ENCODE measurements around the gene GALNT18. TPM values are rescaled to one million over a fixed set of nuclear protein-coding genes. Genes with fewer than 3 reads are reported as not detected.

Gene GALNT18
- total RNA-seq, 2 experiments from 2014 or later, result 2.4 to 2.7 TPM

DNA sequence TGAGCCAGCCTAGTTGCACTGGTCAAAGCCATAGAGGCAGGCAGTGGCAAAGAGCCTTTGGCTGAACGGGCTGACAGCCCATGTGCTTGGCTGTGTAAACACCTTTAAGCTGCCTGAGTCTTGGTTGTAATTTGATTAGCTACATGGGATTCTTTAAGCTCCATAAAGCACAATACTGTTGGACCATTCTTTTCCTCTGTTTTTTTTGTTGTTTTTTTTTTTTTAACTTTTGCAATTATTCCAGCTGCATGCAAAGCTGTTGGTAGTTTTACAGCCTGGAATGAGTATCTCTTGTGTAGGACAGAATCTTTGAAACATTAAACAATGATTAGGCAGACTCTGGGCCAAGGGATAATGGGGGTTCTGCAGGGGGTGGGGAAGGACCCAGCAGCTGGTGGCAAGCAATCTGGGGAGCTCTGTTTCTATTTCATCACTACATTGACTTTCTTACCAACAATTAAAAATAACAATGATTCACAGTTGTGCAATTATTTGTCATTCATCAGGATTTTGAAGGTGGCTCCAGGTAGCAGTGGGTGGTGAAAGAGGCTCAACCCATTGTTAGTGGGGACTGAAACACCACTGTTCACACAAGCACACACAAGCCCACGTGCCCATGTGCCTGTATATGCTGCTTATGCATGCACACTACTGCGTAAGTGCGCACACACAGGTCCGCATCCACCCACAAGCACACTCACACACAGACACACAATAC lies 199.2 kb downstream of the GALNT18 start:
- Mint-ChIP-seq H3K4me1 (ENCODE audit: low read depth) (no peaks in the 10 kb centered on the region), H3K27me3 (peaks cover 3% of the 10 kb centered on the region), H3K36me3 (no peaks in the 10 kb centered on the region), H3K27ac (no peak overlapping the region), H3K9me3 (no peaks in the 10 kb centered on the region), H3K4me3 (no peak overlapping the region)
- POLR2A ChIA-PET, result no interaction called here
- no peak for DNase-seq
- intact Hi-C loops (cut with micrococcal nuclease), result no loop called here
- CTCF ChIA-PET, result no interaction called here

- peaks cover 5% of the 10 kb centered on the region for H3K27me3 Mint-ChIP-seq
- no peak overlapping the region for H3K4me3 Mint-ChIP-seq
- no peaks in the 10 kb centered on the region for H3K9me3 Mint-ChIP-seq
- no peak for DNase-seq
- no peak overlapping the region for H3K27ac Mint-ChIP-seq
- peaks cover under 1% of the 10 kb centered on the region for H3K4me1 Mint-ChIP-seq (ENCODE audit: low read depth)
- CTCF ChIA-PET, result no interaction called here
- intact Hi-C loops (cut with micrococcal nuclease), result no loop called here
- POLR2A ChIA-PET, result no interaction called here
- no peaks in the 10 kb centered on the region for H3K36me3 Mint-ChIP-seq
Measured at GRCh38 chr11:11421509-11421908, 200.3 kb downstream of the GALNT18 start.

- Mint-ChIP-seq H3K27me3 (peaks cover 7% of the 10 kb centered on the region), H3K27ac (no peak overlapping the region), H3K9me3 (no peaks in the 10 kb centered on the region), H3K36me3 (no peaks in the 10 kb centered on the region), H3K4me1 (ENCODE audit: low read depth) (peaks cover 2% of the 10 kb centered on the region), H3K4me3 (no peak overlapping the region)
- intact Hi-C loops (cut with micrococcal nuclease), result no loop called here
- POLR2A ChIA-PET, result no interaction called here
- CTCF ChIA-PET, result no interaction called here
- no peak for DNase-seq
Measured at GRCh38 chr11:11420899-11421285, 200.9 kb downstream of the GALNT18 start.

DNA sequence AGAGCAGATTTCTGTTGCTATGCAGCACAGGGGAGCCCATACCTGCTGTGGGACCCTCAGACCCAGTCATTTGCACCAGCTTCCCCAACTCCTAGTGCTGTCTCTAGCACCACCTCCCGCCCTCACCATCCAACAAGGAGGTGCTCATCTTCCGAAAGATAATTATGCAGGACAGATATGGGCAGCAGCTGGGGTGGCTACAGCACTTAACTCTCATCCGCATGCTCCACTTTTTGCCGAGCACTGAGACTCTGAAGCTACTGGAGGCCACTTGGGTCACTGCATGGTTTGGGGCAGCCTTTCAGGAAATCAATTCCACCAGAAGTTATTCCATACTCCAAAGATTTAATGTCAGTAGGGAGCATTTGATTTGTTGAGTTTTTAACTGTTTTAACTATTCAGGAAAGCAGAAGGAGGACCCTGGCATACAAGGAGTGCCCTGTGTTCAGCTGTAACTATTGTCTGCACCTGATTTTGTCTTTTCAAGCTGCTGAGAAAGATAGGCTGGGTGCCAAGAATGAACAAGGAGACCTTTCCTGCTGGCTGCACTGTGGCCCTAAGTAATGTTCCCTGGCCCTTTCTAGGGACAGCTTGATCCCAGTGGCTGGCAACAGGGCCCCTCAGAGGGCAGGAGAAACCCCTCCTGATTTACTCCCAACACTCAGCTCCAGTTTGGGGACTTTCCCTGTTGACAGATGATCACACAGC lies 201.5 kb downstream of the GALNT18 start:
- POLR2A ChIA-PET, result no interaction called here
- CTCF ChIA-PET, result no interaction called here
- no peaks in the 10 kb centered on the region for H3K9me3 Mint-ChIP-seq
- peaks cover 9% of the 10 kb centered on the region for H3K27me3 Mint-ChIP-seq
- intact Hi-C loops (cut with micrococcal nuclease), result no loop called here
- H3K4me1 Mint-ChIP-seq (ENCODE audit: low read depth), result peaks cover 2% of the 10 kb centered on the region
- no peak for DNase-seq
- no peaks in the 10 kb centered on the region for H3K36me3 Mint-ChIP-seq
- H3K4me3 Mint-ChIP-seq, result no peak overlapping the region
- no peak overlapping the region for H3K27ac Mint-ChIP-seq

- intact Hi-C loops (cut with micrococcal nuclease), result no loop called here
- Mint-ChIP-seq H3K36me3 (no peaks in the 10 kb centered on the region), H3K9me3 (no peaks in the 10 kb centered on the region), H3K27me3 (peaks cover 12% of the 10 kb centered on the region), H3K4me1 (ENCODE audit: low read depth) (peaks cover 2% of the 10 kb centered on the region), H3K27ac (no peak overlapping the region), H3K4me3 (no peak overlapping the region)
- POLR2A ChIA-PET, result no interaction called here
- CTCF ChIA-PET, result no interaction called here
- no peak for DNase-seq
Measured at GRCh38 chr11:11419747-11420146, 202.1 kb downstream of the GALNT18 start.

GRCh38 chr11:11416917-11417316 lies 204.9 kb downstream of the GALNT18 start:
- no peaks in the 10 kb centered on the region for H3K36me3 Mint-ChIP-seq
- intact Hi-C loops (cut with micrococcal nuclease), result no loop called here
- no peak for DNase-seq
- peaks cover 12% of the 10 kb centered on the region for H3K27me3 Mint-ChIP-seq
- no peaks in the 10 kb centered on the region for H3K9me3 Mint-ChIP-seq
- no peak overlapping the region for H3K27ac Mint-ChIP-seq
- H3K4me1 Mint-ChIP-seq (ENCODE audit: low read depth), result peaks cover 2% of the 10 kb centered on the region
- POLR2A ChIA-PET, result no interaction called here
- CTCF ChIA-PET, result no interaction called here
- H3K4me3 Mint-ChIP-seq, result no peak overlapping the region

GRCh38 chr11:11416502-11416901 lies 205.3 kb downstream of the GALNT18 start:
- H3K27ac Mint-ChIP-seq, result no peak overlapping the region
- H3K4me3 Mint-ChIP-seq, result no peak overlapping the region
- no peak for DNase-seq
- H3K9me3 Mint-ChIP-seq, result no peaks in the 10 kb centered on the region
- intact Hi-C loops (cut with micrococcal nuclease), result no loop called here
- CTCF ChIA-PET, result no interaction called here
- POLR2A ChIA-PET, result no interaction called here
- peaks cover 2% of the 10 kb centered on the region for H3K4me1 Mint-ChIP-seq (ENCODE audit: low read depth)
- H3K36me3 Mint-ChIP-seq, result no peaks in the 10 kb centered on the region
- H3K27me3 Mint-ChIP-seq, result peaks cover 12% of the 10 kb centered on the region

- peaks cover 2% of the 10 kb centered on the region for H3K4me1 Mint-ChIP-seq (ENCODE audit: low read depth)
- no peak overlapping the region for H3K27ac Mint-ChIP-seq
- intact Hi-C loops (cut with micrococcal nuclease), result no loop called here
- H3K27me3 Mint-ChIP-seq, result peaks cover 12% of the 10 kb centered on the region
- CTCF ChIA-PET, result no interaction called here
- H3K4me3 Mint-ChIP-seq, result no peak overlapping the region
- POLR2A ChIA-PET, result no interaction called here
- H3K9me3 Mint-ChIP-seq, result no peaks in the 10 kb centered on the region
- no peaks in the 10 kb centered on the region for H3K36me3 Mint-ChIP-seq
- no peak for DNase-seq
Measured at GRCh38 chr11:11415901-11416300, 205.9 kb downstream of the GALNT18 start.

- Mint-ChIP-seq H3K4me3 (no peak overlapping the region), H3K27ac (no peak overlapping the region), H3K4me1 (ENCODE audit: low read depth) (peaks cover 2% of the 10 kb centered on the region), H3K36me3 (no peaks in the 10 kb centered on the region), H3K9me3 (no peaks in the 10 kb centered on the region), H3K27me3 (peaks cover 15% of the 10 kb centered on the region)
- ChIA-PET CTCF (no interaction called here), POLR2A (no interaction called here)
- intact Hi-C loops (cut with micrococcal nuclease), result no loop called here
- no peak for DNase-seq
Measured at GRCh38 chr11:11414996-11415395, 206.8 kb downstream of the GALNT18 start.

DNA sequence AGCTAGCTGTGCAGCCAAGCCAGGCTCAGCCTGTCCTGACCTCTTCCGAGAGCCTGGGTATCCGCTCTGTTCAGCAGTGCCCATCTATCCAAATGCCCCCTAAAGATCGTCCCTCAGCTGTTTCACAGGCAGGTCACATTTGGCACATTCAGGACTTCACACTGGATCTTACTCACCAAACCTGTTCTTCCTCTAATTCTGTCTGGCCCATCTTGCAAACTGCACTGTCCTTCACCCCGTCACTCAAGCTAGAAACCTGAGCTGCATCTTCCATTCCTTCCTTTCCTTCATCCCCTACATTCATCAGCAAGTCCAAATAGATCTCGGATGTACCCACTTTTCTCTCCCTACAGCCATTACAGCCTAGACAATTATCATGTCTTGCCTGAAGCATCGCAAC lies 208.0 kb downstream of the GALNT18 start:
- peaks cover 2% of the 10 kb centered on the region for H3K4me1 Mint-ChIP-seq (ENCODE audit: low read depth)
- intact Hi-C loops (cut with micrococcal nuclease), result no loop called here

DNA sequence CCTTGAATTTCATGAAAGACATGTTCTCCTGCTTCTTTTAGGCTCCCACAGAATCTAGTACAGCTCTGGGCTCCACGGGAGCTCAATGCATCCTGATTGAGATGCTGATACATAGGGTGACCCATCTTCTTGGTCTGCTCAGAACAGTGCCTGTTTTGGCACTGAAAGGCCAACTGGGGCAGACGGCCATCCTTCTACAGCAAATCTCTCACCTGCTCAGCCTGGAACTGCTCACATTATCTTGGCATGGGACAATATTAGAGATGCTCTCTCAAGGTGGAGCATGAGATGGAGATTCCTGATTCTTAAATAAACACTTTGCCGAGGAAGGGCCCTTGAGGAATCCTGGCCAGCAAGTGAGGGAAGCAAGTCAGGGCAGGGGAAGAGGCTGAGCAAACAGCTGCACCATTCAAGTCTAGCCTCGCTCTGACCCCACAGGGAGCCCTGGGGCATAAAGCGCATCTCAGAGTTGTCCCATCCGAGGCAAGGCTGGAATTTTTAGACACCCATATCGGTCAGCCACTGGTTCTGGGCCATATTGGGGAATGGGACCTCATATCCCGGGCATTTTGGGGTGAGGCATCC lies 210.3 kb downstream of the GALNT18 start:
- CTCF ChIA-PET, result no interaction called here
- Mint-ChIP-seq H3K9me3 (no peaks in the 10 kb centered on the region), H3K27me3 (peaks cover 13% of the 10 kb centered on the region), H3K36me3 (no peaks in the 10 kb centered on the region), H3K4me3 (no peak overlapping the region), H3K27ac (no peak overlapping the region), H3K4me1 (ENCODE audit: low read depth) (peaks cover under 1% of the 10 kb centered on the region)
- intact Hi-C loops (cut with micrococcal nuclease), result no loop called here
- POLR2A ChIA-PET, result no interaction called here
- no peak for DNase-seq

More for the DNA sequence above, 208.0 kb downstream of the GALNT18 start:
- Mint-ChIP-seq H3K36me3 (no peaks in the 10 kb centered on the region), H3K4me3 (no peak overlapping the region), H3K9me3 (no peaks in the 10 kb centered on the region), H3K27ac (no peak overlapping the region), H3K27me3 (peaks cover 15% of the 10 kb centered on the region)
- no peak for DNase-seq
- ChIA-PET POLR2A (no interaction called here), CTCF (no interaction called here)

DNA sequence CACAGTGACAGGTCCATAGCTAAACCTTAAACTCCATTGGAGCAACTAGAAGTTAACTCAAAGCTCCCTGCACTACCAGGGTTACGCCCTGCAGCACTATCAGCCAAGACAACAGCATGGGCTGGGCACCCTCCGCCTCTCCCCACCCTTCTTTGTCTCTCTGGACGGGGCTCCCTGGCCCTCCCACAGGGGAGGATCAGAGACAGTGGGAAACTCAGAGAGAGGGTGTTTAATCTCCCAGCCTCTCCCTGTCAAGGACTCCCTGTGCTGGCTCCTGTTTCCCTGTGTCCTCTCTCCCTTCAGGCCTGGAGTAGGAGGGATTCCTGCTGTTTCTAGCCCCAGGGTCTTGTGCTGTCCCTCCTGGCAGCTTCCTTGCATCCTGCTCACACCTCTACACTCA lies 211.9 kb downstream of the GALNT18 start:
- Mint-ChIP-seq H3K27ac (no peak overlapping the region), H3K4me3 (no peak overlapping the region), H3K27me3 (peaks cover 10% of the 10 kb centered on the region), H3K36me3 (no peaks in the 10 kb centered on the region), H3K9me3 (no peaks in the 10 kb centered on the region), H3K4me1 (ENCODE audit: low read depth) (no peaks in the 10 kb centered on the region)
- ChIA-PET CTCF (interaction anchor here (0.6 kb wide), 1 partner anchor 37 kb away, joined by 3 read pairs; no protein-coding TSS in a partner anchor), POLR2A (no interaction called here)
- no peak for DNase-seq
- intact Hi-C loops (cut with micrococcal nuclease), result loop anchor here (5.0 kb wide), 1 partner anchor 377 kb away; no protein-coding TSS in a partner anchor

DNA sequence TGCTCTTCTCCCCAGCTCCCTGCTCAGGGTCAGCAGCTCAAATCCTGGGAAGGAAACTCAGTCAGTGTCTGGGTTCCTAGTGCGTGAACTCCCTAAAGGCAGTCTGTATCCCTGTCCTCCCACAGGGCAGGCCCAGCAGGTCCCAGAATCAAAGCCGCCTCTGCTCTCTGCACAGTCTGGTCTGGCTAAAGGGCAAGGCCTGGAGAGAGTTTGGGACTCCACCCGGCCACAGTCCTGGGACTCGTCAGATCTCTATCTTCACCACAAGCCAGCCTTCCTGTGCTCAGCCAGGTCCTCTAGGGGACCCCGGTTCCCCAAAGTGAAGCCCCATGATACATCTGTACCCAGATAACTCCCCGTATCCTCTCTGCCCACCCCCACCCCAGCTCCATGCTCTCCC lies 212.6 kb downstream of the GALNT18 start:
- ChIA-PET POLR2A (no interaction called here), CTCF (interaction anchor here (0.6 kb wide), 1 partner anchor 36 kb away, joined by 3 read pairs; no protein-coding TSS in a partner anchor)
- H3K4me1 Mint-ChIP-seq (ENCODE audit: low read depth), result no peaks in the 10 kb centered on the region
- no peak for DNase-seq
- H3K27me3 Mint-ChIP-seq, result peaks cover 9% of the 10 kb centered on the region
- H3K36me3 Mint-ChIP-seq, result no peaks in the 10 kb centered on the region
- H3K27ac Mint-ChIP-seq, result no peak overlapping the region
- no peak overlapping the region for H3K4me3 Mint-ChIP-seq
- no peaks in the 10 kb centered on the region for H3K9me3 Mint-ChIP-seq
- intact Hi-C loops (cut with micrococcal nuclease), result loop anchor here (5.0 kb wide), 1 partner anchor 378 kb away; no protein-coding TSS in a partner anchor
